NCI-H345 treated with DMSO at 0.1 percent for 48 hours (cell line): Measurements from ENCODE around the gene TOX2.

Experiments
- DNase-seq: peaks from one replicate; lab custom pipeline; 2025; ENCODE audit not compliant: unreplicated experiment; lab: John Stamatoyannopoulos, UW

Gene TOX2

DNA sequence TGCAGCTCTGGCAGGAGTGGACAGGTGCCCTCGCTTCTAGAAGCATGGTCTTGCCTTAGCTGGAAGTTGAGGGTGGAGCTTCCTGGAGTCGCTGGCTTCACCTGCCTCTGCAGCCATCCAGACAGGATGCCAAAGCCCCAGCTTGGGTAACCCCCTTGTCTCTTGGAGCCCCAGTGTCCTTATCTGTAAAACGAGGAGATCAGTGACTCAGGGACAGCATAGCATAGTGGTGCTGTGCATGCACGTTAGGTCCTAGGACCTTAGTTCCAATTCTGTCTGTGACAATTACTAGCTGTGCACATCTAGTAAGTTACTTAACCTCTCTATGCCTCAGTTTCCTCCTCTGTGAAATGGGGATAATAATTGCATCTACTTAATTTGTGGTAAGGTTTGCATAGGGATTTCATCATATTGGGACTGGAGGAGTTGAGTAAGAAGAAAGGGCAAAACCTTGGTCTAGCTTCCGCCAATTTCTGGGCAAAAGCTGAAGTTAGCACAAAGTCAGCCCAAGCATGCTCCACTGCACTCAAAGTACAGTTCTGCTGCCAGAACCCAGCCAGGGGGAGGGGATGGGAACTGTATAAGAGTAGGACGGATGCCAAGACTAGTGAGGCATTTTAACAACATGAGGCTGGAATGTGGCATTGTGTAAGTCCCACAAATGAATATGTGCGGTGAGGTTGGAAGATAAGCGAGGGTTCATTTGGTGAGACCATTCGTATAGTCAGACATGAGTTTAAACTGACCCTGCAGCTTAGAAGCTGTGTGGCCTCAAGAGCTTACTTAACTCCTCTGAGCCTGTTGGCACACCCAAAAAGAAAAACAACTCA, 24.5 kb downstream of the TOX2 start:
- no peak for DNase-seq

DNA sequence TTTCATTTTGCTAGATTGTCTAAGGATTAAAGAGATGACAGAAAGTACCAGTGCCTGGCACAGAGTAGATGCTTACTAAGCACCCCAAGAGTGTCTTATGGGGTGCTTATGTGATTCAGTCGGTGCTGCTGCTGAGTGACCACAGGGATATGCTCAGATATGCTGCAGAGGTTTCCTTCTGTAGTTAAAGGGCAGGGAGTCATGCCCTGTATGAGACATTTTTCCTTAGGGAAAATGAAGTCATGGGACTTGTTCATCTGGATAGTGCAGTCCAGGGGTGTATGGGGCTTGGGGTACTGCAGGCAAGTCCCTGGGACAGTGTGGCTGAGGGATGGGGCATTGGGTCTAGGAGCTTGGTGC, 25.1 kb downstream of the TOX2 start:
- DNase-seq, result no peak

DNA sequence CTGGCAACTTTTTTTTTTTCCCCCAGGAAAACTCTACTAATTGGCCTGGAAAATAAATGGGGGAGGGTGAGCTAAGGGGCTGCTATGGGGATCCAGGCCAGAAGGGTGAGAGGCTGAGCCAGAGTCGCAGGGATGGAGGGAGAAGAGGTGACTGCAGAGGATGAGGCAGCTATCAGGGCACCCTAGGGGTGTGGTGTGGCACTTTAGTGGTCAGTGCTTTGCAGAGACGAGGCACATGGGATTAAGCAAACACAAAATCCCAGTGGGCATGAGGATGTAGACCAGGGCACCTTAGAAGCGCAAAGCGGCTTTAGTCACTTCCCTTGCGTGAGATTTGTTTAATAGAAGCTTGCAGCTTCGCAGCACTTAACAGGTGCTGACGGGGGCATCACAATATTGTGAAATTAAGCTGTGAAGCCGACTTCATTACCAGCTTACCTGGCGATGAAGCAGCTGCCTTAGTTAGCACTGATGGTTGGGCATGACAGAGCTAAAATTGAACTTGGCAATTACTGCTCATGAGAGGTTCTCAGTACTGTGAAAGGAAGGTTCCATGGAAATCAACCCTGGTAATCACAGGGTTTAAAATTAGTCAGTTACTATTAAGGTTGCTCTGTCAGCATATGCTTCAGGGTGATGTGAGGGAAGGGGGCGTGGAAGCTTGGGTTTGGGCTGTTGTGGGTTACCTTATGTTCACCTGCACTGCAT, 26.0 kb downstream of the TOX2 start:
- peak; percentile 44 for DNase-seq

DNA sequence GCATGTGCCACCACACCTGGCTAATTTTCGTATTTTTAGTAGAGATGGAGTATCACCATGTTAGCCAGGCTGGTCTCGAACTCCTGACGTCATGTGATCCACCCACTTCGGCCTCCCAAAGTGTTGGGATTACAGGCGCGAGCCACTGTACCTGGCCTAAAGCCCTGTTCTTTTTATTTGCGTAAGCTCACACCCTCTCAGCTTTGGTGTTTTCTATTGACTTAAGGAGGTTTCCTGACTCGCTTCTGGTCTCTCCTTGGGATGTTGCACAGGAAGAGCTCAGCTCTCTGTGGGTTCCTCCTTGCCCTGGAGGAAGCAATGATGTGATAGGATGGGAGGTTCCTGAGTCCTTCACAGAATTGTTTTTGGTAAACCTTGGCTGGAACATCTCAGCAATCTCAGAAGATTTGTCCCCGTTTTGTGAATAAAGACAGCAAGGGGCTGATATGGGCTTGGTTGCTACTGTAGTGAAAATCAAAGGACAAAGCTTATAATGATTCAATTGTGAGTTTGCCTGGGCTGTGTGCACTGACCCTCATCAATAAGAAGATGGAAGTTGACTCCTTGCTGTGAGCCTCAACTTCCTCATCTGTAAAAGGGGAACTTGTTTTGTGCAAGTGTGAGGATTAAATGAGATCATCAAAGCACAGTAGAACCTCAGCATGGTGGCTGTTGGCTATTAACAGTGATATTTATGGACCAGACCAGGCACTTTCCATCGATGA, 27.0 kb downstream of the TOX2 start:
- DNase-seq, result no peak

GRCh38 chr20:43942201-43942590, 27.5 kb downstream of the TOX2 start:
- DNase-seq, result no peak

DNA sequence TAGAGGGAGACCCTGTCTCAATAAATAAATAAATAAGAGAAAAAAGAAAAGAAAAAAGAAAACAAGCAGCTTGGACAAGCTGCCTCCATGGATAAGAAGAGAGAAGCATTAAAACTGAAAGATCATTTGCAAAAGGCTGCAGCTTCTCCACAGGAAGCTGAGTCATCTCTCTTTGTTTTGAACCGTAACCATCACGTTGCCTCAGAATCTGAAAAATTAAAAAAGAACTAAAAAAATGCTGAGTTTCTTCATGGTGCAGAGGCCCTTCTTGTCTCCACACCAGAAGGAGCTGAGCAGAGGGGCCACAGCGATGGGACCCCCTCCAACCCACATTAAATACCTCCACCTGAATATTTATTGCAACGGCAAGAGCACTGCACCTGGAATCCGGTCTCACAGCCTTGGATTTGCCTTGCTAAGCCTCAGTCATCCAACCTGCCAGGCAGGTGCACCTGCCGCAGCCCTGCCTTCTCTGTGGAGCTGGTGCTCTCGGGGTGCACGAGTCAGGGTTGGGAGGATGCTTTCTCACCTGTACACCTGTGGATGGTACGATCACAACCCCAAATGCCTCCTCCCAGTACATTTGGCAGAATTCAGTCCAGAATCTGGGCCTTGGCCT, 28.1 kb downstream of the TOX2 start:
- DNase-seq, result peak; percentile 71

DNA sequence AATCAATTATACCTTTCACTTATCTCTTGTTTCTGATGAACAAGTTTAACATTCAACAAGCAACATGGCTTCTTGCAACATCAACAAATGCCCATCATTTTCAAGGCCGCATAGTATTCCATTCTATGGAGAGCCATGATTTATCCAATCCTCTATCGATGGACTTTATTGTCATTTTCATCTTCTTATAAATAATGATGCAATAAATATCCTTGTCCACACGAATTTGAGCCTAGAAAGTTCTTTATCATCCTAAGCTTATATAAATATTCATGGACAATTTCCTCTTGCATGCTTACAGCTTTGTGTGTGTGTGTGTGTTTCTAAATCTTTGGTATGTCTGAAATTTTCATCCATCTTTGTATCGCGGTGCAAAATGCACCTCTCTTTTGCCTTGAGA, 29.1 kb downstream of the TOX2 start:
- DNase-seq, result no peak

DNA sequence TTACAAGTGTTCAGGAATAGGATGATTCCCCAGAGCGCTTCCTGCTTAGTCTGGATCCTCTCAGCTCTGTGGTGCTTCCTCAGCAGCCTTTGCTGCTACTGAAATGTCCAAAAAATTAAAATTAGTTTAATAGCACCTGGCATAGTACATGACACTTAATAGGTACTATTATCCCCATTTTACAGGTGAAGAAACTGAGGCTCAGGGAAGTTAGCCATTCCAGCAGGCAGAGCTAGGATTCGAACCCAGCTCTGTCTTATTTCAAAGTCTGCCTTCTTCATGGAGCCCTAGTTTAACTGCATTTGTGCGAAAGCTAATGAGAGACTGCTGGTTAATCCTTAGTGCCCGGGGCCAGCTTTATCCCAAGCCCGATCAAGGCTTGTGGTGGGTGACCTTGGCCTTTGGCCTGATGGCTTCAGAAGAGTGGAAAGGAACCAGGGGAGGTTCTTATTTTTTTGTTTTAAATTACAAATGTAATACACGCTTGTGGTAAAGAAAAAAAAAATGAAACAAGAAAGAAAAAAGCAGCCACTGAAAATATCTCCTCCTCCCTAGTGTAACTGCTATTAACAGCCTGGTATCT, 30.1 kb downstream of the TOX2 start:
- no peak for DNase-seq

DNA sequence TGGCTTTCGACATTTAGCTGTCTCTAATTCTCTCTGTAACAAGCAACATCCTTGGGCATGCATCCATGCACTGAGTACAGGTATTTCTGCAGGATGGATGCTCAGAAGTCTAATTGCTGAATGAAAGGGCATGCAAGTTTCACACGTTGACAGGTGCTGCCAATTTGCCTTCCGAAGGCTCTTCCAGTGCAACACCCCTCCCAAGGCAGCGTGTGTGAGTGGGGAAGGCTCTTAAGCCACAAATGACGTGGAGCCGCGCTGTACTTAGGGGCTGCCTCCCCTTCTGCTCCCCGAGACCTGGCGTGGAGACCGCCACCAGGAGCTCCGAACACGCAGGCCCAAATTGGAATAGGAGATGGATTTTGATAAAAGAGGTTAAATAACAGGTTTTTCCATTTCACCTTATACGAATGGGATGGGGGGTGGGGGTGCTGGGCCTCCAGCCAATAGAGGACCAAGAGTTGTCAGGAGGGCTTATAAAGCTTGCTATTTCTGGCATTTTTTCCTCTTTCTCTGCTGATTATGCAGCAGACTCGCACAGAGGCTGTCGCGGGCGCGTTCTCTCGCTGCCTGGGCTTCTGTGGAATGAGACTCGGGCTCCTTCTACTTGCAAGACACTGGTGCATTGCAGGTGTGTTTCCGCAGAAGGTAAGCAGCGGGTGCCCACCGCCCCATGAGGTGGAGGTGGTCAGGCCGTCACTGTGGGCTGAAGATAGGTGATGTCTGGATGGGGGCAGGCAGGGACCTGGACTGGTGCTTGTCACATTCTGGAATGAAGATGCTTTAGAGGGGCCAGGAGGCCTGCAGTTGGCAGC, 30.9 kb downstream of the TOX2 start:
- no peak for DNase-seq

GRCh38 chr20:43946206-43946491, 31.5 kb downstream of the TOX2 start:
- no peak for DNase-seq

- DNase-seq, result no peak
These were observed 32.1 kb downstream of the TOX2 start for GRCh38 chr20:43946659-43947315.

DNA sequence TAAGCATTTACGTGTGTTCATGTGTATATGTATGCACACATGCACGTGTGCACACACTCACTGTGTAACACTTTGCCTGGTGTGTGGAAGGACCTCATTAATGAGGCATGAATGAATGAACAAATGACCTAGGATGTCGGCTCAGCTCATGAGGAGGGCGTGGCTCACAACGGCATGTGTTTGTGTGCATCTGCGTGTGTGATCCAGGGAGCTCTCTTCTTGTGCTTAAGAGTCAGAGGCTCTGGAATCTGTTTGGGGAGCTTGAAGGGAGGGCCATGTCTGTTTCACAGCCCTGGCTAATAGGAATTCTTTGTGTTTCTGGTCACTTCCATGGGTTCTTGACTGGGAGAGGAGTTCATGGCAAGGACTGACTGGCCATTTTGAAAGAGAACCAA, 32.7 kb downstream of the TOX2 start:
- no peak for DNase-seq

GRCh38 chr20:43948455-43948854, 33.8 kb downstream of the TOX2 start:
- peak; percentile 39 for DNase-seq

- no peak for DNase-seq
These were observed 34.6 kb downstream of the TOX2 start for GRCh38 chr20:43949248-43949647.

GRCh38 chr20:43949741-43950618, 35.3 kb downstream of the TOX2 start:
- DNase-seq, result no peak

DNA sequence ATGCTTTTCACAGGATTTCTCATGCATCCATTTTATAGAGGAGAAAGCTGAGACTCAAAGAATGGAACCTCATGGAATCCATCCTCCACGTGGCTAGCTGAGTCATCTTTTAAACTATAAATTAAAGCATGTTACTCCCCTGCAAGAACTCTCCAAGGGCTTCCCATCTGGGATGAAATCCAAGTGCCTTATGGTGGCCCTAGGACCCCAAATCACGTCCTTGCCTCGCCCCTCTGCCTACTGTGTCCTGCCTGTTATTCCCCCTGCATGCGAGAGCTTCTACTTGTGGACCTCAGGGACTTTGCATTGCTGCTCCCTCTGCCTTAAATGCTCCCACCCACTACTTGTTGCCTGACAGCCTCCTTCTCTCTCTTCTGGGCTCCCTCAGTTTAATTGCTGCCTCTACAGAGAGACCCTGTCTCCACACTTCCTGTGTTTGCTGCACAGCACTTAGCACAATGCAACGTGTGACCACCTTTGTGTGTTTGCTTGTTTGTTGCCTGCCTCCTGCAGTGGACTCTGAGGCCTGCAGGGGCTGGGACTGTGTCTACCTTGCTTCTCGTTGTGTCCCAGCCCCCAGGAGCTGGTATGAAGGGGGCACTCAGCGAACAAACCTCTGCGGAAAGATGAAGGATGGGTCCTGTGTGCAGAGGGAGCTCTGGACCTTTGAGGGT, 39.4 kb downstream of the TOX2 start:
- no peak for DNase-seq

DNA sequence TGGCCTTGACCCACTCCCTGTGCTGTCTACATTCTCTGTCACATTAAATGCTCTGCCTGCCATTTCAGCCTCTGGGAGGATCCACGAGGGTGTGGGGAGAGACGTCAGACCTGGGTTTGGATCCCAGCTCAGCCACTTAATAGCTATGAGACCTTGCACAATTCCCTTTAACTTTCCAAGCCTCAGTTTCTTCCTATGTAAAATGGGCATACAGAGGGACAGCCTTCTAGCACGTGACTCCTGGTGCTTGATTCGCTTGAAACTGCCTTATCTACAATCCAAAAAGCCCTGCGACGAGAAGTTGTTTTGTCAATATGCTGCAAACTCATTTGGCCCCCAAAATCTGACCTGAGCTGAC, 40.0 kb downstream of the TOX2 start:
- DNase-seq, result no peak

- DNase-seq, result no peak
These were observed 40.6 kb downstream of the TOX2 start for GRCh38 chr20:43955062-43955749.
